ENCODE results near the gene MORN5. TPM values are rescaled to one million over a fixed set of nuclear protein-coding genes. Genes with fewer than 3 reads are reported as not detected.

Gene MORN5
- total RNA-seq, 1 donor from 2014 or later = not detected

- Mint-ChIP-seq H3K27ac (no peak overlapping the region), H3K4me3 (no peak overlapping the region), H3K36me3 (no peaks in the 10 kb centered on the region), H3K27me3 (ENCODE audit: low read depth) (peaks cover 50% of the 10 kb centered on the region), H3K4me1 (no peaks in the 10 kb centered on the region), H3K9me3 (peaks cover 11% of the 10 kb centered on the region)
- TF ChIP-seq, protein P1, sequence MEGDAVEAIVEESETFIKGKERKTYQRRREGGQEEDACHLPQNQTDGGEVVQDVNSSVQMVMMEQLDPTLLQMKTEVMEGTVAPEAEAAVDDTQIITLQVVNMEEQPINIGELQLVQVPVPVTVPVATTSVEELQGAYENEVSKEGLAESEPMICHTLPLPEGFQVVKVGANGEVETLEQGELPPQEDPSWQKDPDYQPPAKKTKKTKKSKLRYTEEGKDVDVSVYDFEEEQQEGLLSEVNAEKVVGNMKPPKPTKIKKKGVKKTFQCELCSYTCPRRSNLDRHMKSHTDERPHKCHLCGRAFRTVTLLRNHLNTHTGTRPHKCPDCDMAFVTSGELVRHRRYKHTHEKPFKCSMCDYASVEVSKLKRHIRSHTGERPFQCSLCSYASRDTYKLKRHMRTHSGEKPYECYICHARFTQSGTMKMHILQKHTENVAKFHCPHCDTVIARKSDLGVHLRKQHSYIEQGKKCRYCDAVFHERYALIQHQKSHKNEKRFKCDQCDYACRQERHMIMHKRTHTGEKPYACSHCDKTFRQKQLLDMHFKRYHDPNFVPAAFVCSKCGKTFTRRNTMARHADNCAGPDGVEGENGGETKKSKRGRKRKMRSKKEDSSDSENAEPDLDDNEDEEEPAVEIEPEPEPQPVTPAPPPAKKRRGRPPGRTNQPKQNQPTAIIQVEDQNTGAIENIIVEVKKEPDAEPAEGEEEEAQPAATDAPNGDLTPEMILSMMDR (IDR thresholded peaks at IDR 0.05; ENCODE audit: unreplicated experiment) = no peak
- DNase-seq (ENCODE audit: low spot score in 2 of 2, unreplicated experiment in 2 of 2) = no peak
Observed at GRCh38 chr9:122164286-122164685, 4.6 kb downstream of the MORN5 start.

DNA sequence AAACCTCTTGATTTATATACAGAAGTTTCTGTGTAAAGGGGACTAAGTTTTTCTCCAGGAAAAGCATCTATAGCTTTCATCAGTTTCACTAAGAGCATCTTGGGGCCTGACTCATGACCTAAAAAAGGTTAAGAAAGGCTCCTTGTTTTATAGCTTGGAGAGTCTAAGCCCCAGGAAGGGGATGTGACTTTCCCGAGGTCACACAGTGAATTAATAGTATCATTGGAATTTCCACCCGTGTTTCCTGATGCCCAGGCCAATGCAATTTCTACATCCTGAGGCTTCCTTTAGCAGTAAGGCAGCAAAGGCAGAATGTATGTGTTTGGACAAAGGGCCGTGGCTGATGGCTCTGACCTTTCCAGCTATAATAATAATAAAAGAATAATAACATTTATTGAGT lies 8.6 kb downstream of the MORN5 start:
- Mint-ChIP-seq H3K9me3 (no peaks in the 10 kb centered on the region), H3K27me3 (ENCODE audit: low read depth) (peaks cover 72% of the 10 kb centered on the region), H3K4me1 (no peaks in the 10 kb centered on the region), H3K4me3 (no peak overlapping the region), H3K27ac (no peak overlapping the region), H3K36me3 (no peaks in the 10 kb centered on the region)
- TF ChIP-seq, protein P1 (IDR thresholded peaks at IDR 0.05; ENCODE audit: unreplicated experiment) = no peak
- DNase-seq (ENCODE audit: low spot score in 2 of 2, unreplicated experiment in 2 of 2) = no peak

DNA sequence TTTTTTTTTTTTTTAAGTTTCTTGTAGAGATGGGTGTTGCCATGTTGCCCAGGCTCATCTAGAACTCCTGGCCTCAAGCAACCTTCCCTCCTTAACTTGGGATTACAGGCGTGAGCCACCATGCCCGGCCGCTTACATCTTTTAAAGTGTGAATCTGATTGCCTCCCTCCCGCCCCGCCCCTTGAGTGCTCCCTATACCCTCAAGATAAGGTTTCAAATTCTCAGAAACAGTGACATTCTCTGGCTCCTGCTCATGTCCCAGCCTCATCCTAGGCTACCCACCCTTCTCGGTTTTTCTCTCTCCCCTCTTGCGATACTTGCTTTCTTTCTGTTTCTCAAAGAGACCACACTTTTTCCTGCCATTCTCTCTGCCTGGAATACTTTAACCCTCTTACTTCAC lies 12.4 kb downstream of the MORN5 start:
- H3K27ac Mint-ChIP-seq = no peak overlapping the region
- H3K4me3 Mint-ChIP-seq = no peak overlapping the region
- H3K36me3 Mint-ChIP-seq = no peaks in the 10 kb centered on the region
- H3K4me1 Mint-ChIP-seq = no peaks in the 10 kb centered on the region
- H3K9me3 Mint-ChIP-seq = no peaks in the 10 kb centered on the region
- DNase-seq (ENCODE audit: low spot score in 2 of 2, unreplicated experiment in 2 of 2) = no peak
- peaks cover 77% of the 10 kb centered on the region for H3K27me3 Mint-ChIP-seq (ENCODE audit: low read depth)
- TF ChIP-seq, protein P1 (IDR thresholded peaks at IDR 0.05; ENCODE audit: unreplicated experiment) = no peak

DNA sequence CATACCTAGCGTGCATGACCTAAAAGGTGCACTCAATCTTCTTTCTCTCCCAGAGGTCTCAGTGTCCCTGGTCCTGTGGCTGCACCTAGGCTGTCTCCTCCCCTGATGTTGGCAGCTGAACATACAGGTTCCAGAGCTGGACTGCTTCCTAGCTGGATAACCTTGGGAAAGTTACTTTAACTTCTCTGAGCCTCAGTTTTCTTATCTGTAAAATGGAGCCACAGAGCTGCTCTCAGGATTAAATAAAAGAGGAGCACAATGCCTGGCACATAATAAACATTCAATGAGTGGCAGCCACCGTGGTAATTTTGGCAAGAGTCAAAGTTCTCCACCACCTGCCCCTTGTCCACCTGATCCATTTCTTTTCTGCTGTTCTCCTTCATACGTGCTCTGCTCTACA lies 14.0 kb downstream of the MORN5 start:
- H3K4me3 Mint-ChIP-seq = no peak overlapping the region
- peaks cover 82% of the 10 kb centered on the region for H3K27me3 Mint-ChIP-seq (ENCODE audit: low read depth)
- no peaks in the 10 kb centered on the region for H3K36me3 Mint-ChIP-seq
- TF ChIP-seq, protein P1 (IDR thresholded peaks at IDR 0.05; ENCODE audit: unreplicated experiment) = no peak
- no peaks in the 10 kb centered on the region for H3K9me3 Mint-ChIP-seq
- H3K27ac Mint-ChIP-seq = no peak overlapping the region
- no peaks in the 10 kb centered on the region for H3K4me1 Mint-ChIP-seq
- DNase-seq (ENCODE audit: low spot score in 2 of 2, unreplicated experiment in 2 of 2) = no peak

DNA sequence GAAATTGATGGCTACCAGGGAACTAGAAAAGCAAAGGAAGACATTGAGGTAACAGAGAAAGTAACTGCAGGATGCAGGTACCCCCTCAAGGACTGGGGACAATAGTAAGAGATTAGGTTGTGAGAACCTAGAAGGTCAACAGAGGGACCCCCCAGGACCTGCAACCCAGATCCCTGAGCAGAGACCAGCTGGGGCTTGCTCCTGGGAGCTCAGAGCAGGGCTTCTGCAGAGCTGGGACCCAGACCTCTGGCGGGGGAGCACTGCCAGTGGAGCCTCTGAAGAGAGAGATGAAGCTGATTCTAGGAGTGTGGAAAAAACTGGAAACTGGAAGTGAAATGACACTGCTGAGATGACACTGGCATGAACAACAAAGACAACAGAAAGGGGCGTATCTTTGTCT lies 17.2 kb downstream of the MORN5 start:
- Mint-ChIP-seq H3K4me3 (no peak overlapping the region), H3K36me3 (no peaks in the 10 kb centered on the region), H3K9me3 (no peaks in the 10 kb centered on the region), H3K27me3 (ENCODE audit: low read depth) (peaks cover 79% of the 10 kb centered on the region), H3K27ac (no peak overlapping the region), H3K4me1 (no peaks in the 10 kb centered on the region)
- TF ChIP-seq, protein P1 (IDR thresholded peaks at IDR 0.05; ENCODE audit: unreplicated experiment) = no peak
- DNase-seq (ENCODE audit: low spot score in 2 of 2, unreplicated experiment in 2 of 2) = no peak

GRCh38 chr9:122179054-122179689 lies 19.5 kb downstream of the MORN5 start:
- Mint-ChIP-seq H3K27me3 (ENCODE audit: low read depth) (peaks cover 80% of the 10 kb centered on the region), H3K27ac (no peak overlapping the region), H3K4me3 (no peak overlapping the region), H3K4me1 (no peaks in the 10 kb centered on the region), H3K36me3 (no peaks in the 10 kb centered on the region), H3K9me3 (no peaks in the 10 kb centered on the region)
- DNase-seq (ENCODE audit: low spot score in 2 of 2, unreplicated experiment in 2 of 2) = no peak
- TF ChIP-seq, protein P1 (IDR thresholded peaks at IDR 0.05; ENCODE audit: unreplicated experiment) = no peak

Data from mesothelial cell of epicardium (in vitro differentiated cells).